Vagina (tissue), 2 donors: ENCODE results near the gene TUBGCP2.

Source experiments
- POLR2A ChIP-seq, 2 donors: fragments of 450-650 bp; IDR thresholded peaks; one replicate each; pipeline ENCODE4 v1.6.1; 2017; ENCODE audit warnings: antibody characterized with exemption in 2 of 2, mild to moderate bottlenecking in 2 of 2, moderate library complexity in 2 of 2
- POLR2AphosphoS5 ChIP-seq, 2 donors: sonication (generic); formaldehyde crosslinking; IDR thresholded peaks; one replicate each; pipeline ENCODE4 v1.9.0; 2017; ENCODE audit warnings: antibody characterized with exemption in 2 of 2, mild to moderate bottlenecking in 2 of 2, low read depth in 1 of 2; ENCODE audit not compliant: insufficient read depth in 1 of 2

DNA sequence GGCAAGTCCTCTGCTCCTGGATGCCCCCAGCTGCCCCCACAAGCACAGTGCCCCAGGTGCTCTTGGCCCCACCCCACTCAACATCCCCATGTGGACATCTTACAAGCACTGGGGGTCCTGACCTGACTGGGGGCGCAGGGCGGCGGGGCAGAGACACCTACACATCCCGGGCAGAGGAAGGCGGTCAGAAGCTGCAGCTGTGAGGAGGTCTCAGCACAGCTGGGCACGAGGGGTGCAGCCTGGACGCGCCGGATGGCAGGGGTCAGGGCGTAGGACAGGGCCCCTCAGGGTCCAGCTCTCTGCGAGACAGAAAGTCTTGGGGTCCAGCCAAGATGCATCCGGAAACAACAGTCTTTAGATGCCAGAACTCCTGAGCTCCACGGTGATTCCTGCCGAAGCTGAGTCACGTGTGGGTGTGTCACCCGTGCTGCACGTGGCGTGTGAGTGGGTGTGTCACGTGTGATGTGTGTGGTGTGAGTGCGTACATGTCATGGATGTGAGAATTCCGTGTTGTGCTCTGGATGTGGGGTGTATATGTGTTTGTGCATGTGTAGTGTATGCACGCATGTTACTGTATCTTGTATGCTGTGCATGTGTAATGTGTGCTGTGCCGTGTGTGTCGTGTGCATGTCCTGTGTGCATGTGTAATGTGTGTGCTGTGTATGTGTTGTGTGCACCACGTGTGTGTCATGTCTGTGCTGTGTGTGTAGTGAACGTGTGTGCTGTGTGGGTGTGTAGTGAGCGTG, 65.9 kb downstream of the TUBGCP2 start:
- TF ChIP-seq POLR2A (IDR thresholded peaks at IDR 0.05) (no peak), POLR2AphosphoS5 (IDR thresholded peaks at IDR 0.05; ENCODE audit: insufficient read depth in 1 of 2, low read depth in 1 of 2) (no peak)
